DND-41 (cell line): ENCODE results near the gene MAP4K5.
"Not testable (repeated sequence)": the region's sequence is repeated elsewhere in the genome, so short reads cannot be mapped to it uniquely, and the experiment has no call there.

Experiments
- ATAC-seq: fragments of 200-7000 bp; cut with Tn5 transposase; 3 replicates; pipeline ENCODE4 v1.9.1; 2021; ENCODE audit warnings: low read depth; ENCODE audit not compliant: insufficient read depth
- DNase-seq: peaks from one replicate; pipeline ENCODE4 v3.0.0-alpha.2; 2020
- H2AFZ ChIP-seq: 2 replicates; pipeline ENCODE4 v1.6.0; 2012; ENCODE audit warnings: low read depth, low read length
- H3K27ac ChIP-seq: 2 replicates; pipeline ENCODE4 v1.5.1; 2012; ENCODE audit warnings: low read length, inconsistent platforms
- H3K27me3 ChIP-seq: fragments of 200-600 bp; sonication (generic); 2 replicates; pipeline ENCODE4 v1.6.0; 2012; ENCODE audit warnings: low read length, mild to moderate bottlenecking, inconsistent platforms; ENCODE audit not compliant: insufficient read depth, poor library complexity
- H3K36me3 ChIP-seq: 2 replicates; pipeline ENCODE4 v1.5.1; 2012; ENCODE audit warnings: low read length, inconsistent platforms; ENCODE audit not compliant: insufficient read depth
- H3K4me1 ChIP-seq: 2 replicates; pipeline ENCODE4 v1.5.1; 2012; ENCODE audit warnings: mild to moderate bottlenecking, low read length; ENCODE audit not compliant: insufficient read depth
- H3K4me2 ChIP-seq: 2 replicates; pipeline ENCODE4 v1.6.0; 2012; ENCODE audit warnings: mild to moderate bottlenecking, moderate library complexity, low read length, inconsistent platforms; ENCODE audit not compliant: insufficient read depth
- H3K4me3 ChIP-seq, 2 experiments: fragments of 200-600 bp in 1 of 2; shearing (Covaris generic) in 1 of 2; 2 replicates each; pipeline ENCODE4 v1.5.1; 2012 to 2016; ENCODE audit warnings: inconsistent platforms in 2 of 2, low read length in 2 of 2, mild to moderate bottlenecking in 2 of 2, low read depth in 1 of 2, moderate library complexity in 1 of 2
- H3K79me2 ChIP-seq: 2 replicates; pipeline ENCODE4 v1.6.0; 2012; ENCODE audit warnings: low read length, inconsistent platforms; ENCODE audit not compliant: insufficient read depth
- H3K9ac ChIP-seq: 2 replicates; pipeline ENCODE4 v1.6.0; 2012; ENCODE audit warnings: low read depth, mild to moderate bottlenecking, inconsistent platforms, low read length, moderate library complexity
- H3K9me3 ChIP-seq: 2 replicates; pipeline ENCODE4 v1.5.1; 2012; ENCODE audit warnings: low read length, moderate library complexity, mild to moderate bottlenecking, inconsistent platforms; ENCODE audit not compliant: insufficient read depth, severe bottlenecking
- H4K20me1 ChIP-seq: 2 replicates; pipeline ENCODE4 v1.6.0; 2012; ENCODE audit warnings: low read length; ENCODE audit not compliant: insufficient read depth
- EZH2 ChIP-seq: IDR thresholded peaks from 3 replicates; pipeline ENCODE4 v1.6.1; 2012; ENCODE audit warnings: borderline replicate concordance, low read depth, mild to moderate bottlenecking, moderate library complexity, low read length, inconsistent platforms; ENCODE audit not compliant: severe bottlenecking
- TF ChIP-seq, protein P1 (sequence below): IDR thresholded peaks from 2 replicates; pipeline ENCODE4 v1.5.1; 2012; ENCODE audit warnings: borderline replicate concordance, low read length, moderate library complexity, mild to moderate bottlenecking; ENCODE audit not compliant: poor library complexity, severe bottlenecking; ENCODE audit errors: extremely low read depth

MAP4K5 gene

DNA sequence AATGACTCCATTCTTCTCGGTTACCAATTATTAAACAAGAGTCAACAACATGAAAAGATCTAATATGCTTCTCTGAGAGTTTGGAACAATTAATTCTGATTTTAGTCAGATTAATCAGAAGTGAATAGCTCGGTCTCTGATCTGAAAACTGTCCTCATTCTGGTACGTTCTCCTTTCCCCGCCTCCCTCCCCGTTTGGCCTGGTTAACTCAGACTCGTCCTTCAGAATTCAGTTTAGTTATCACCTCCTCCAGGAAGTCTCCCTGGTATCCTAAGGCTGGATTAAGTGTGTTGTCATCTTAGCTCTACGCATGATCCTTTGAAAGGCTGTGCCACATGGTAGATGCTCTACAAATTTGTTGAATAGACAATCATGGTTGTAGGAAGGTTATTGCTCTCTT, 22.2 kb downstream of the MAP4K5 start:
- H4K20me1 ChIP-seq = peaks cover 9% of the 10 kb centered on the region; the same call in 1 of the 2 replicates
- H3K9me3 ChIP-seq = no peaks in the 10 kb centered on the region
- no peak overlapping the region for H3K4me2 ChIP-seq
- H2AFZ ChIP-seq = no peak overlapping the region
- TF ChIP-seq EZH2 = no peak
- TF ChIP-seq, protein P1, sequence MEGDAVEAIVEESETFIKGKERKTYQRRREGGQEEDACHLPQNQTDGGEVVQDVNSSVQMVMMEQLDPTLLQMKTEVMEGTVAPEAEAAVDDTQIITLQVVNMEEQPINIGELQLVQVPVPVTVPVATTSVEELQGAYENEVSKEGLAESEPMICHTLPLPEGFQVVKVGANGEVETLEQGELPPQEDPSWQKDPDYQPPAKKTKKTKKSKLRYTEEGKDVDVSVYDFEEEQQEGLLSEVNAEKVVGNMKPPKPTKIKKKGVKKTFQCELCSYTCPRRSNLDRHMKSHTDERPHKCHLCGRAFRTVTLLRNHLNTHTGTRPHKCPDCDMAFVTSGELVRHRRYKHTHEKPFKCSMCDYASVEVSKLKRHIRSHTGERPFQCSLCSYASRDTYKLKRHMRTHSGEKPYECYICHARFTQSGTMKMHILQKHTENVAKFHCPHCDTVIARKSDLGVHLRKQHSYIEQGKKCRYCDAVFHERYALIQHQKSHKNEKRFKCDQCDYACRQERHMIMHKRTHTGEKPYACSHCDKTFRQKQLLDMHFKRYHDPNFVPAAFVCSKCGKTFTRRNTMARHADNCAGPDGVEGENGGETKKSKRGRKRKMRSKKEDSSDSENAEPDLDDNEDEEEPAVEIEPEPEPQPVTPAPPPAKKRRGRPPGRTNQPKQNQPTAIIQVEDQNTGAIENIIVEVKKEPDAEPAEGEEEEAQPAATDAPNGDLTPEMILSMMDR = no peak
- H3K36me3 ChIP-seq = no peaks in the 10 kb centered on the region
- DNase-seq (no peak), ATAC-seq (no peak)
- peaks cover 79% of the 10 kb centered on the region for H3K79me2 ChIP-seq
- H3K4me1 ChIP-seq = no peaks in the 10 kb centered on the region
- no peaks in the 10 kb centered on the region for H3K27me3 ChIP-seq
- no peak overlapping the region for H3K9ac ChIP-seq
- no peak overlapping the region for H3K4me3 ChIP-seq
- H3K27ac ChIP-seq = no peak overlapping the region

- H3K36me3 ChIP-seq = peaks cover 14% of the 10 kb centered on the region
- H2AFZ ChIP-seq, H4K20me1 ChIP-seq, H3K27me3 ChIP-seq, H3K4me1 ChIP-seq, H3K9me3 ChIP-seq, H3K9ac ChIP-seq, H3K4me3 ChIP-seq, H3K4me2 ChIP-seq, H3K27ac ChIP-seq, ATAC-seq, DNase-seq: not testable (repeated sequence)
- peaks cover 52% of the 10 kb centered on the region for H3K79me2 ChIP-seq
Observed at GRCh38 chr14:50507078-50507477, 25.3 kb downstream of the MAP4K5 start.

- no peak overlapping the region for H3K9ac ChIP-seq
- no peak overlapping the region for H3K27ac ChIP-seq
- no peak overlapping the region for H3K4me2 ChIP-seq
- H3K4me1 ChIP-seq = no peaks in the 10 kb centered on the region
- no peak overlapping the region for H3K4me3 ChIP-seq
- no peak for DNase-seq
- no peak overlapping the region for H2AFZ ChIP-seq
- TF ChIP-seq, protein P1 = no peak
- TF ChIP-seq EZH2 = no peak
- no peaks in the 10 kb centered on the region for H3K27me3 ChIP-seq
- H4K20me1 ChIP-seq = no peaks in the 10 kb centered on the region; the same call in 1 of the 2 replicates
- peaks cover 19% of the 10 kb centered on the region for H3K79me2 ChIP-seq
- no peaks in the 10 kb centered on the region for H3K9me3 ChIP-seq
- ATAC-seq = no peak
- H3K36me3 ChIP-seq = peaks cover 28% of the 10 kb centered on the region
Observed at GRCh38 chr14:50501642-50502041, 30.7 kb downstream of the MAP4K5 start.

- no peak overlapping the region for H3K27ac ChIP-seq
- H3K9ac ChIP-seq = no peak overlapping the region
- H3K79me2 ChIP-seq = peaks cover 22% of the 10 kb centered on the region
- H3K4me1 ChIP-seq = no peaks in the 10 kb centered on the region
- H3K27me3 ChIP-seq = no peaks in the 10 kb centered on the region
- peaks cover 14% of the 10 kb centered on the region; the same call in 1 of the 2 replicates for H3K36me3 ChIP-seq
- DNase-seq (no peak), ATAC-seq (no peak)
- TF ChIP-seq, protein P1 = no peak
- no peak for TF ChIP-seq EZH2
- no peaks in the 10 kb centered on the region; the same call in 1 of the 2 replicates for H4K20me1 ChIP-seq
- H3K4me2 ChIP-seq = no peak overlapping the region
- no peak overlapping the region for H2AFZ ChIP-seq
- H3K4me3 ChIP-seq = no peak overlapping the region
- H3K9me3 ChIP-seq = no peaks in the 10 kb centered on the region
Observed at GRCh38 chr14:50497351-50497750, 35.0 kb downstream of the MAP4K5 start.
